HEK293T (cell line): ENCODE results near the gene RPRD1B.

Experiments
- ARNT ChIP-seq: fragments of 450-650 bp; IDR thresholded peaks from 2 replicates; pipeline ENCODE4 v1.6.1; 2017; ENCODE audit warnings: mild to moderate bottlenecking
- BHLHE40 ChIP-seq: fragments of 450-650 bp; IDR thresholded peaks from 2 replicates; pipeline ENCODE4 v1.6.1; 2016; ENCODE audit warnings: mild to moderate bottlenecking, moderate library complexity, borderline replicate concordance
- FOXM1 ChIP-seq: fragments of 450-650 bp; IDR thresholded peaks from 2 replicates; pipeline ENCODE4 v1.6.1; 2017; ENCODE audit warnings: mild to moderate bottlenecking, borderline replicate concordance
- LEF1 ChIP-seq: fragments of 450-650 bp; IDR thresholded peaks from 2 replicates; pipeline ENCODE4 v1.6.1; 2017; ENCODE audit warnings: mild to moderate bottlenecking, borderline replicate concordance
- NFRKB ChIP-seq: fragments of 450-650 bp; IDR thresholded peaks from 2 replicates; pipeline ENCODE4 v1.6.1; 2016; ENCODE audit warnings: mild to moderate bottlenecking, moderate library complexity
- SUZ12 ChIP-seq: fragments of 450-650 bp; IDR thresholded peaks from 2 replicates; pipeline ENCODE4 v1.6.1; 2016; ENCODE audit warnings: mild to moderate bottlenecking
- TARDBP ChIP-seq: fragments of 450-650 bp; IDR thresholded peaks from 2 replicates; pipeline ENCODE4 v1.6.1; 2016
- TF ChIP-seq, protein P1 (sequence below): fragments of 450-650 bp; IDR thresholded peaks from 2 replicates; pipeline ENCODE4 v1.6.1; 2016

- TF ChIP-seq LEF1, result no peak
- TF ChIP-seq FOXM1, result no peak
- TF ChIP-seq TARDBP, result no peak
- TF ChIP-seq ARNT, result no peak
- no peak for TF ChIP-seq BHLHE40
- TF ChIP-seq NFRKB, result no peak
- TF ChIP-seq SUZ12, result no peak
- TF ChIP-seq, protein P1, sequence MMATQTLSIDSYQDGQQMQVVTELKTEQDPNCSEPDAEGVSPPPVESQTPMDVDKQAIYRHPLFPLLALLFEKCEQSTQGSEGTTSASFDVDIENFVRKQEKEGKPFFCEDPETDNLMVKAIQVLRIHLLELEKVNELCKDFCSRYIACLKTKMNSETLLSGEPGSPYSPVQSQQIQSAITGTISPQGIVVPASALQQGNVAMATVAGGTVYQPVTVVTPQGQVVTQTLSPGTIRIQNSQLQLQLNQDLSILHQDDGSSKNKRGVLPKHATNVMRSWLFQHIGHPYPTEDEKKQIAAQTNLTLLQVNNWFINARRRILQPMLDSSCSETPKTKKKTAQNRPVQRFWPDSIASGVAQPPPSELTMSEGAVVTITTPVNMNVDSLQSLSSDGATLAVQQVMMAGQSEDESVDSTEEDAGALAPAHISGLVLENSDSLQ, result no peak
Observed at GRCh38 chr20:38113401-38114325, 80.1 kb downstream of the RPRD1B start.
